Stimulated activated effector memory CD8-positive, alpha-beta T cell treated with anti-CD3 and anti-CD28 coated beads, Interleukin-12 subunit alpha, Interleukin-12 subunit beta, amount 100 ng/mL, for 72 hours (primary cell): Measurements from ENCODE around the gene A4GALT.
"Not testable (repeated sequence)": the region's sequence is repeated elsewhere in the genome, so short reads cannot be mapped to it uniquely, and the experiment has no call there.

Experiments used
- ATAC-seq: fragments of 150-1000 bp; cut with Tn5 transposase; 2 replicates; pipeline ENCODE4 v1.10.0; 2021
- DNase-seq, 2 donors: peaks; one replicate each; pipeline ENCODE4 v3.0.0; 2021 to 2022; ENCODE audit warnings: low spot score in 2 of 2
- H3K27ac Mint-ChIP-seq: one replicate; pipeline ENCODE4 v1.8.0; 2022; ENCODE audit warnings: mild to moderate bottlenecking, mixed read lengths
- H3K36me3 Mint-ChIP-seq: one replicate; pipeline ENCODE4 v1.8.0; 2022; ENCODE audit warnings: mild to moderate bottlenecking, mixed read lengths
- H3K4me1 Mint-ChIP-seq: one replicate; pipeline ENCODE4 v1.8.0; 2022; ENCODE audit warnings: mixed read lengths
- H3K4me3 Mint-ChIP-seq: one replicate; pipeline ENCODE4 v1.8.0; 2022; ENCODE audit warnings: mild to moderate bottlenecking, mixed read lengths
- H3K9me3 Mint-ChIP-seq: one replicate; pipeline ENCODE4 v1.8.0; 2022; ENCODE audit warnings: mixed read lengths

Gene A4GALT

DNA sequence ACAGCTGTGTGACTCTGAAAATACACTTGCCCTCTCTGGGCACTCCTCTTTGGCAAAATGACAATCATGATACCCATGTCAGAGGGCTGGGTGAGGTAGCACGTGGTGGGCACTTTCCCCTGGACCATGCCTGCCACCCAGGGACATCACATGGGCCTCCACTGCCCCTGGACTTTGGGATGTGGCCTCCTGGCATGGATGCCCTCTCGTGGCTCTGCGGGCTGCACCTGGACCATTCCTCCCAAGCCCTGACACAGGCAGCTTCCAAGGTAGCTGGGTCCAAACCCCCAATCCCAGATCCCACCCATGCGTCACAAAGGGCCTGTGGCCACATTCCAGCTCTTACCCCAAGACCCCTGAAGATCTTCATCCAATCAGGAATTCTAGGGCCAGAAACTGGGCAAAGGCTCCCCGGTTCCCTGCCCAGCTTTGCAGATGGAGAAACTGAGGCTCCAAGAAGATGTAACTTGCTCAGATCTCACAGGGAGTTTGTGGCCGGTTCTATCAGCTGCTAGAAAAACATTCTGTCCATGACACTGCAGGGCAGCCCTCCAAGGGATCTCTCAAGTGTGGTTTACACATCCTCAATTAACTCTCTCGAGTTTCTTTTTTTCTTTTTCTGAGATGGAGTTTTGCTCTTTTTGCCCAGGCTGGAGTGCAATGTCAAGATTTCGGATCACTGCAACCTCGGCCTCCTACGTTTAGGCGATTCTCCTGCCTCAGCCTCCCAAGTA is 36.0 kb downstream of the A4GALT start:
- DNase-seq (no peak), ATAC-seq (no peak)
- no peaks in the 10 kb centered on the region for H3K4me1 Mint-ChIP-seq
- H3K36me3 Mint-ChIP-seq, result no peaks in the 10 kb centered on the region
- no peak overlapping the region for H3K4me3 Mint-ChIP-seq
- H3K27ac Mint-ChIP-seq, result no peak overlapping the region
- H3K9me3 Mint-ChIP-seq, result no peaks in the 10 kb centered on the region

DNA sequence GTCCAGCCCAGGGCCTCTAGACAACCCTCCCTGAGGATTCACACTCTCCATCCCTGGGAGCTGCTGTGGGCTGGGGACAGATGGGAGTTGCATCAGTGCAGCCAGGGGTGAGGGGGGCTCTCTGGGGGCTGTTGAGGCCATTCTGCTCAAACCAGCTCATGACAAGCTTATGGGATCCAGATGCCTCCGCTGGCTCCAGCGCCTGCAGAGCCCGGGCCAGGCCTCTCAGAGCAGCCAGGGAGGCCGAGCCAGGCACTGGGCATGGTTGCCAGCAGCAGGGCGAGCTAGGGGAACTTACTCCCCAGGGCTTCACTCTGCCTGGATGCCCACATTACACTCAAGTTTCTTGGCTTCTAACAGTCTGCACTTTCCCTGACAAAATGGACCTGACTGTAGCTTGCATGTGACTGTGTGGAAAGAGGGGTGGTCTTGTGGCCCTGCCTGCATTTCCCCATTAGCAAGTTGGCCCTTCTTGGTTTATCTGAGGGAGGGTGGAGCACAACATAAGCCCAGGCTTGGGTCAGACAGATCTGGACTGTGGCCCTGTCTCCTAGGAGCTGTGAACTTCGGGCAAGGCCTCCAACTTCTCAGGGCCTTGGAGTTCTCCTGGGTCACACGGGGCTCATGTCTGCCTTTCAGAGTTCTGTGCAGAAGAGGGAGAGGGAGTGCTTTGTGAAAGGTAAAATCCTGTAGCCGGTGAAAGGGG is 36.9 kb downstream of the A4GALT start:
- Mint-ChIP-seq H3K36me3 (no peaks in the 10 kb centered on the region), H3K4me1 (no peaks in the 10 kb centered on the region), H3K4me3 (no peak overlapping the region), H3K9me3 (no peaks in the 10 kb centered on the region), H3K27ac (no peak overlapping the region)
- DNase-seq (no peak), ATAC-seq (no peak)

DNA sequence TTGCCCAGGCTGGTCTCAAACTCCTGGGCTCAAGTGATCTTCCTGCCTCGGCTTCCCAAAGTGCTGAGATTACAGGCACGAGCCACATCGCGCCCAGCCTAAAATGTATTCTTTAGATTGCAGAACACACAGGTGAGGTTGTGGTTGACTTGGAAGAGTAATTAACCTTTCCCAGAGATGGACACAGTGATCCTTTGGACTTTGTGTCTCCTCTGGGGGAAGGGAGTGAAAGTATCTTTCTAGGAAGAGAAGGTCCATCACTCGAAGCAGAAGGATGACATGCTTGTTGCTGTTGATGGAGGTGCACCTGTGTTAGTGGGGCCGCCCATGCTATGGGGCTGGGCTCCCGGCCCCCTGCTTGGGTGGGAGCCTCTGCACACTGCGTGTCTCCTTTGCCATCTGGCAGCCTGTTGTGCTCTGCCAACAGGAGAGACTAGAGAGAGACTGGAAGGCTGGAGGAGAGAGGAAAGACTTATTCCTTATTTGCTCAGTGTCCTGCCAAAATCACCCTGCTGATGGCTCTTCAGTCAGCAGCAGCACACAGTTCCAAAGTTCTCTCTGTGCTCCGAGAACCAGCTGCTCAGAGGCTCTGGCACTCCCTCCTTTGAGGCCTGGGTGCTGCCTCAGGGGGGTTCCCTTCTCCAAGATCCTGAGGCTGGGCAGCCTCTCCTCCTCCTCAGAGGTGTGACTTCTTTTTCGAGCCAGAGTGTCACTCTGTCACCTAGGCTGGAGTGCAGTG is 38.4 kb downstream of the A4GALT start:
- H3K9me3 Mint-ChIP-seq, result no peaks in the 10 kb centered on the region
- H3K27ac Mint-ChIP-seq, result no peak overlapping the region
- H3K4me1 Mint-ChIP-seq, result no peaks in the 10 kb centered on the region
- DNase-seq (no peak), ATAC-seq (no peak)
- H3K4me3 Mint-ChIP-seq, result no peak overlapping the region
- H3K36me3 Mint-ChIP-seq, result no peaks in the 10 kb centered on the region

DNA sequence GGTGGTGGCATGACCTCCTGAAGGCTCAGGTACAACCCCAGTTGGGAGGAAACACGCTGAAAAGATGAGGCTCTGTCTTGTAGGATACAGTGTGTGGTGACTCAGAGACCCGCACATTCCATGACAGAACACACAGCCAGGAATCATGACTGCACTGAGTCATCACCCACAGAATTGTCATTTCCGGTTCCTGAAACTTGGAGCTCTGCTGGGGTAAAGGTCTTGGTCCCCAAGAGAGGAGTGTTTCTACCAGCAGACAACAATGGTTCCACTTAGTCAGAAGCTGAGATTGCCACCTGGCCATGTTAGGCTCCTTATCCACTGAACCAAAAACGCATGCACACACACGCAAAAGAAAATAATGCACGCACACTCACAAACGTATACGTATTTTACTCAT is 40.0 kb downstream of the A4GALT start:
- no peak overlapping the region for H3K4me3 Mint-ChIP-seq
- no peaks in the 10 kb centered on the region for H3K4me1 Mint-ChIP-seq
- no peaks in the 10 kb centered on the region for H3K36me3 Mint-ChIP-seq
- no peak overlapping the region for H3K27ac Mint-ChIP-seq
- ATAC-seq, result peak; percentile 57
- no peaks in the 10 kb centered on the region for H3K9me3 Mint-ChIP-seq
- DNase-seq, result no peak

DNA sequence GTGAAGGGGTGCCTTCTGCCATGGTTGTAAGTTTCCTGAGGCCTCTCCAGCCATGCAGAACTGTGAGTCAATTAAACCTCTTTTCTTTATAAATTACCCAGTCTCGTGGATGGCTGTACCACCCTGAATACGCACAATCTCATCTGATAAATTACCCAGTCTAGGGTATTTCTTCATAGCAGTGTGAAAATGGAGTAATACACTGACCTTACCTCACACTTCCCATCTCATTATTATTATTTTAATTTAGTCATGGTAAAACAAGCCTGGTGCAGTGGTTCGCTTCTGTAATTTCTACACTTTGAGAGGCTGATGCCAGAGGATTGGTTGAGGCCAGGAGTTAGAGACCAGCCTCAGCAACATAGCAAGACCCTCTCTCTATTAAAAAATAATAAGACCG is 41.0 kb downstream of the A4GALT start:
- Mint-ChIP-seq H3K4me3 (no peak overlapping the region), H3K4me1 (no peaks in the 10 kb centered on the region), H3K9me3 (no peaks in the 10 kb centered on the region), H3K27ac (no peak overlapping the region), H3K36me3 (no peaks in the 10 kb centered on the region)
- ATAC-seq, result no peak
- DNase-seq, result no peak

DNA sequence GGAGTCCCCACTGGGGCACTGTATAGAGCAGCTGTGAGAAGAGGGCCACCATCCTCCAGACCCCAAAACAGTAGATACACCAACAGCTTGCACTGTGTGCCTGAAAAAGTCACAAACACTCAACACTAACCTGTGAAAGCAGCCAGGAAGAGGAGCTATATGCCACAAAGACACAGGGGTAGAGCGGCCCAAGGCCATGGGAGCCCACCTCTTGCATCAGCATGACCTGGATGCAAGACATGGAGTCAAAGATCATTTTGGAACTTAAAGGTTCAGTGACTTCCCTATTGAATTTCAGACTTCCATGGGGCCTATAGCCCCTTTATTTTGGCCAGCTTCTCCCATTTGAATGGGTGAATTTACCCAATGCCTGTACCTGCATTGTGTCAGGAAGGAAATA is 41.8 kb downstream of the A4GALT start:
- H3K4me3 Mint-ChIP-seq, result no peak overlapping the region
- no peak for DNase-seq

DNA sequence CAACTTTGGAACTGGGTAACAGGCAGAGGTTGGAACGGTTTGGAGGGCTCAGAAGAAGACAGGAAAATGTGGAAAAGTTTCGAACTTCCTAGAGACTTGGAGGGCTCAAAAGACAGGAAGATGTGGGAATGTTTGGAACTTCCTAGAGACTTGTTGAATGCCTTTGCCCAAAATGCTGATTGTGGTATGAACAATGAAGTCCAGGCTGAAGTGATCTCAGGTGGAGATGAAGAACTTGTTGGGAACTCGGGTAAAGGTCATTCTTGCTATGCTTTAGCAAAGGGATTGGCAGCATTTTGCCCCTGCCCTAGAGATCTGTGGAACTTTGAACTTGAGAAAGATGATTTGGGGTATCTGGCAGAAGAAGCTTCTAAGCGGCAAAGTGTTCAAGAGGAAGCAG is 42.7 kb downstream of the A4GALT start:
- H3K4me3 Mint-ChIP-seq, DNase-seq, H3K36me3 Mint-ChIP-seq, H3K27ac Mint-ChIP-seq, H3K9me3 Mint-ChIP-seq, H3K4me1 Mint-ChIP-seq, ATAC-seq: not testable (repeated sequence)

More for the DNA sequence above, 41.8 kb downstream of the A4GALT start:
- H3K27ac Mint-ChIP-seq, result no peak overlapping the region
- H3K36me3 Mint-ChIP-seq, result no peaks in the 10 kb centered on the region
- no peaks in the 10 kb centered on the region for H3K9me3 Mint-ChIP-seq
- H3K4me1 Mint-ChIP-seq, result no peaks in the 10 kb centered on the region
- no peak for ATAC-seq

DNA sequence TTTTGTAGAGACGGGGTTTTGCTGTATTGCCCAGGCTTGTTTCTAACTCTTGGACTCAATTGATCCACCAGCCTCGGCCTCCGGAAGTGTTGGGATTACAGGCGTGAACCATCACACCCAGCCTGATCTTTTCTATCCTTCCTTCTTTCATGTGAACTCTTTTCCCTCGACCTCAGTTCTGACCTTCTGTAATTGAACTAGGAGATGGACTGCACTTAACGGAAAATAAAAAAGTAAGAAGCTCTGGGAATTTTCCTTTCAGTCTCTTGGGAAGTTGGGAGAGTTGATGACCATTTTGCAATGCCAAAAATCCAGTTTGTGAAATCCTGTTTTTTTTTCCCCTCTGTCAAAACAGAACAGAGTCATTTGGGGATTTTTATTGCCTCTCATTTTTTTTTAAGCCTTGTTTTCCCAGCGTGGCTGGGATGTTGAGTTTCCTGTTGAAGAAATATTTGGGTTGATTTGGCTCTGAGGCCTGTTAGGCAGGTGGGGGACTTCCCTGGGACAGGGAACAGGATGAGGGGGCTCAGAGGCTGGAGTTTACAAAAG is 44.5 kb downstream of the A4GALT start:
- no peak overlapping the region for H3K27ac Mint-ChIP-seq
- no peaks in the 10 kb centered on the region for H3K9me3 Mint-ChIP-seq
- H3K36me3 Mint-ChIP-seq, result no peaks in the 10 kb centered on the region
- no peak for DNase-seq
- peaks cover 7% of the 10 kb centered on the region for H3K4me1 Mint-ChIP-seq
- H3K4me3 Mint-ChIP-seq, result no peak overlapping the region
- no peak for ATAC-seq

DNA sequence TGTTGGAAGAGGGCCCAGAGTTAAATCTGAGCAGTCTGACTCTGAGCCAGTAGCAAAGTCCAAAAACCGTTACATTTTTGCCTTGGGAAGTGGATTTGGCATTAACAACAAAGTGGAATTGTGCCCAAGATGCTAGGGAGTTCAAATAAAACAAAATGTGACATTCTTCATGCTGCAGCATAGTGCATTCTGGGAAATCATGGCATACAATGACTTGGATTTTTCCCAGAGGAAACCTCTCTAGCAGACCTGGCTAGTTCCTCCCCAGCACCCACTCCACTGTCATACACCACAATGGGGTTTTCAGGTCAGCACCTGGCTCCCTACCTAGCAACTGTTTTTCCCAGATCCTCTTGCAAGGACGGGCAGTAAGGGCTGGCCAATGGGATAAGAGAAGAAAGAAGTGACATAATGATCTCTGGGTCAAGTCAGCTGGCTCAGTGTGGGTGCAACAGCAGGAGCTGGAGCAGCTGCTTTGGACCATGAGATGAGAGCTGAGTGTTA is 46.7 kb downstream of the A4GALT start:
- Mint-ChIP-seq H3K4me1 (peaks cover 10% of the 10 kb centered on the region), H3K36me3 (no peaks in the 10 kb centered on the region), H3K9me3 (no peaks in the 10 kb centered on the region), H3K4me3 (no peak overlapping the region), H3K27ac (no peak overlapping the region)
- DNase-seq, result no peak
- ATAC-seq, result no peak

DNA sequence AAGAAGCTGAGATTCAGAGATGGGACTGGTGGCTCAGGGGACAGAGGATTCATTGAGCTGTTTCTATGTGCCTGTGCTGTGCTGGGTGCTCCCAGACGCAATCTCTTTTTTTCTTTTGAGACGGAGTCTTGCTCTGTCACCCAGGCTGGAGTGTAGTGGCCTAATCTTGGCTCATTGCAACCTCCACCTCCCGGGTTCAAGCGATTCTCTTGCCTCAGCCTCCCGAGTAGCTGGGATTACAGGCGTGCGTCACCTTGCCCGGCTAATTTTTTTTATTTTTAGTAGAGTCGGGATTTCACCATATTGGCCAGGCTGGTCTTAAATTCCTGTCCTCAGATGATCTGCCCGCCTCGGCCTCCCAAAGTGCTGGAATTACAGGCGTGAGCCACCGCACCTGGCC is 47.6 kb downstream of the A4GALT start:
- peaks cover 10% of the 10 kb centered on the region for H3K4me1 Mint-ChIP-seq
- H3K9me3 Mint-ChIP-seq, H3K27ac Mint-ChIP-seq, DNase-seq, ATAC-seq, H3K4me3 Mint-ChIP-seq, H3K36me3 Mint-ChIP-seq: not testable (repeated sequence)

DNA sequence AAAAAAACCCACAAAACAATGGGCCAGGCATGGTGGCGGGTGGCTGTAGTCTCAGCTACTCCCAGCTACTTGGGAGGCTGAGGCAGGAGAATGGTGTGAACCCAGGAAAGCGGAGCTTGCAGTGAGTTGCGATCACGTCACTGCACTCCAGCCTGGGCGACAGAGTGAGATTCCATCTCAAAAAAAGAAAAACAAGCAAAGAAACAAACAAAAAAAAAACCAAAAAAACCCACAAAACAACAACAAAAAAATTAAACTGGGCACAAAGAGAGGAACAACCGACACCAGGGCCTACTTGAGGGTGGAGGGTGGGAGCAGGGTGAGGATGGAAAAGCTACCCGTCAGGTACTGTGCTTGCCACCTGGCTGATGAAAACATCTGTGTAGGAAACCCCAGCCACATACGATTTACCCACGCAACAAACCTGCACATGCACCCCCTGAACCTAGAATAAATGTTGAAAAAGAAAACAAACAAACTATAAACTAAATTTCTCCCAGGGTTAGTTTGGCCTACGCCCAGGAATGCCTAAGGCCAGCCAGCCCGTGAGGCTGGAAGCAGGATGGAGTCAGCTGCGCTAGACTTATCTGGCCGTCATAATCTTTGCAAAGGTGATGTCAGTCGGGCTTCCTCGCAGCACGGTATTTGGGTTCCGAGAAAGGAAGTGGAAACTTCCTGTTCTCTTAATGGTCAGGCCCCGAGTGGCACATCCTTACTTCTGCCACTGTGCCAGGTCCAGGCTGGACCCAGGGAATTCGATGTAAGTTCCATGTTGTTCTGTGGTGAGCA is 49.6 kb downstream of the A4GALT start:
- H3K4me1 Mint-ChIP-seq, result peaks cover 10% of the 10 kb centered on the region
- H3K9me3 Mint-ChIP-seq, result no peaks in the 10 kb centered on the region
- no peak overlapping the region for H3K4me3 Mint-ChIP-seq
- peak; percentile 55 for ATAC-seq
- peak overlapping the region; percentile 43 for H3K27ac Mint-ChIP-seq
- H3K36me3 Mint-ChIP-seq, result no peaks in the 10 kb centered on the region
- DNase-seq, result no peak

DNA sequence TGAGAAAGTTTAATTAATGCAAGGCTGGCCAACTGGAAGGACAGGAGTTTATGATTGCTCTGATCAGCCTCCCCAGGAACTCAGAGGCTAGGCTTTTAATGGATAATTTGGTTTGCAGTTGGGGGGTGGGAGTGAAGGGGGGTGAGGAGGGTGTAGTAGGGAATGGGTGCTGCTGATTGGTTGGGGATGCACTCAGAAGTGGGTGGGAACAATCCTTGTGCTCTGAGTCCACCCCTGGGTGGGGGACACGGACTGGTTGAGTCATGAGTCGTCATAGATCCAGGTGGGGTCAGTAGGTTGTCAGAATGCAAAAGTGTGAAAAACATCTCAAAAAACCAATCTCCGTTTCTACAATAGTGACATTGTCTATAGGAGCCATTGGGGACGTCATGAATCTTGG is 50.6 kb downstream of the A4GALT start:
- Mint-ChIP-seq H3K4me3 (no peak overlapping the region), H3K27ac (no peak overlapping the region), H3K9me3 (no peaks in the 10 kb centered on the region), H3K4me1 (peaks cover 16% of the 10 kb centered on the region), H3K36me3 (no peaks in the 10 kb centered on the region)
- no peak for ATAC-seq
- DNase-seq, result no peak

DNA sequence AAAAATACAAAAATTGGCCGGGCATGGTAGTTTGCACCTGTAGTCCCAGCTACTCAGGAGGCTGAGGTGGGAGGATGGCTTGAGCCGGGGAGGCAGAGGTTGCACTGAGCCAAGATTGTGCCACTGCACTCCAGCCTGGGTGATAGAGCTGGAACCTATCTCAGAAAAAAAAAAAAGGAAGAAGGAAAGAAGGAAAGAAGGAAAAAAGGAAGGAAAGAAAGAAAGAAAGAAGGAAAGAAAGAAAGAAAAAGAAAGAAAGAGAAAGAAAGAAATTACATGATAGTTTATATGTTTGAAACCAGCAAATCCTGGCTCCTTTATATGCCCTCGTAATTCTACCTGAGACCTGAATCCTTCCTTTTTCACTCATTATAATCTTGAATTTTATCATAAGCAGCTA is 54.3 kb downstream of the A4GALT start:
- not testable (repeated sequence) for H3K36me3 Mint-ChIP-seq, H3K9me3 Mint-ChIP-seq, H3K4me3 Mint-ChIP-seq, H3K27ac Mint-ChIP-seq, DNase-seq, ATAC-seq
- peaks cover 15% of the 10 kb centered on the region for H3K4me1 Mint-ChIP-seq

DNA sequence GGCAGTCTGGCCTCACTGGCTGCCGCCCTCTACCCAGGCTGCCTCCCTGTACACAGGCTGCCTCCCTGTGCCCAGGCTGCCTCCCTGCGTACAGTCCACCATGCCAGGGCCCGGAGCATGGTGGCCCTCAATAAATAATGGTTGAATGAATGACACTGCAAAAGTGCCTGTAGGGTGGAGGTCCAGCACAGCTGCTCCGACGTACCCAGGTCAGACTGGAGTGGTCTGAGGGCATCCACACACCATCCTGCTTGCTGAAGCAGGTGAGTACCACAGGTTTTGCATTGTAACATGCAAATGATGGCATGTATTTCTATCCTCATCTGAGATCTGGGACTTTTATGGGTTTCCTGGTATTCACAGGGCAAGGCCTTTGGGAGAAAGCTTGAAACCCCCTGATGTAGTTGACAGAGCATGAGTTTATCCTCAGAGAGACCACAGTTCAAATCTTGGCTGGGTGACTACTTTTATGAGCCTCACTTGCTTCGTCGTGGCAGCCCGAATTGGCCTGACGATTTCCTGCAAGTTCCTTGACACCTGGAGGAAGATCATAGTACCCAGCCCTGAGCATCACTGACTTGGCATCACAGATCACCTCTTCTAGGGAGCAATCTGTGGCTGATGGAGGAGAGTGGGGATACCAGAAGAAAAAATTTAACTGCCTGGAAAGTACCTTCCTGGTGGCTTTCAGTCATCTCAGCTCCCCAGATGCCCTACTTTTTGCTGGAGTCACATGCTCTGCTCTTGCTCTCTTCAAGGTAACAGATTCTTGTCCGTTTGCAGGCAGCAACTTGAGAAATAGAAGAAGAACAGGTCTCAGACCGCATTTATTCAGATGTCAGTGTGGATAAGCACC is 55.5 kb downstream of the A4GALT start:
- Mint-ChIP-seq H3K9me3 (no peaks in the 10 kb centered on the region), H3K4me1 (peaks cover 8% of the 10 kb centered on the region), H3K27ac (peak overlapping the region; percentile 56), H3K4me3 (no peak overlapping the region), H3K36me3 (no peaks in the 10 kb centered on the region)
- ATAC-seq, result peak; percentile 24
- DNase-seq, result no peak
